ENCODE results near the gene PBX4. TPM values are rescaled to one million over a fixed set of nuclear protein-coding genes. Genes with fewer than 3 reads are reported as not detected.

Gene PBX4
- polyA plus RNA-seq, 1 donor: 1.8 TPM

DNA sequence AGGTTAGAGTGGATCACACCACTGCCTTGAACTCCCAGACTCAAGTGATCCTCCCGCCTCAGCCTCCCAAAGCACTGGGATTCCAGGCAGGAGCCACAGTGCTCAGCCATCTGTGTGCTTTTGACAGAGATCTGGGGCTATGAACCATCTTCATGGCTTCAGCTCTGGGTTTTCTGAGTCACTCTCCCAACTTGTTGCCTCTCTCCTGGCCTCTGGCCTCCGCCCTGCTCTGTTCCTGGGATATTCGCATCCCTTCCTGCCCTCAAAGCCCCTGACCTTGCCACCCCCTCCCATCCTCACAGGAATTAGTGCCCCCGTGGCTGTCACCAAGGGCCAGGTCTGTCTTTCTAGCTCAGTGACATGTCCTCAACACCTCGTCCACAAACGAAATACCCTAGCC lies 30.7 kb upstream of the PBX4 start:
- DNase-seq (ENCODE audit: low read depth): no peak

DNA sequence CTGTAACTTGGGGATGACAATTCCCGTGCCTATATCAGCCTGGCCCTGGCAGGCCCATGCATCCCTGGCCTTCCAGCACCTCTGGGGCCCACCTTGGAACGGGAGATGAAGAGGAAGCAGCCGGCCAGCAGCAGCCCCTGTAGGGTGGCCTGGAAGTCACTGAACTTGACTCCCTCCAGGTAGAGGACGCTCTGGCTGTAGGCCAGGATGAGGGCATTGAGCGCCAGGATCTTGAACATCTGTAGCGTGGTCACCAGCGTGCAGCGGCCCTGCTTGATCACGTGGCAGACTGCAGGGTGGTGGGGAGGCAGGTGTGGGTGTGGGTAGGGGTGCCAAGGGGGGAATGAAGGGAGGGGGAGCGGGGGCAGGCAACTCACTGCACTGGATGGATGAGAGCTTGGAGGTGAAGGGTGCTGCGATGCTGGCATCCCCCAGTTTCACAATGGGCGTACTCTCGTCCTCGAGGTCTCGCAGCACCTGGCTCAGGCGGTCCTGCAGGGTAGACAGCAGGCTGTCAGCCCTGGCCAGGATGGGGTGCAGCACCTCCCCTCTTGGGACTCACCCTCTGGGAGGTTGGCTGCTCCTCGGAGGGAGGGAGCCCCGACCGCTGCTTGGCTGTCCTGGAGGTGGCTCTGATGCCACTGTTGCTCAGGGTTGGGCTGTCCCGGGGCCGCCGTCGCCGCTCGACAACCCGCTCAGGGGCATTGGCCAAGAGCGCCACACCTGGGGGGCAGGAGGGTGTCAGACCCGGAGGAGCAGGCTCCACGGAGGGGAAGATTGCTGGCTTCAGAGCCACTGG lies 28.7 kb upstream of the PBX4 start:
- DNase-seq (ENCODE audit: low read depth): no peak

DNA sequence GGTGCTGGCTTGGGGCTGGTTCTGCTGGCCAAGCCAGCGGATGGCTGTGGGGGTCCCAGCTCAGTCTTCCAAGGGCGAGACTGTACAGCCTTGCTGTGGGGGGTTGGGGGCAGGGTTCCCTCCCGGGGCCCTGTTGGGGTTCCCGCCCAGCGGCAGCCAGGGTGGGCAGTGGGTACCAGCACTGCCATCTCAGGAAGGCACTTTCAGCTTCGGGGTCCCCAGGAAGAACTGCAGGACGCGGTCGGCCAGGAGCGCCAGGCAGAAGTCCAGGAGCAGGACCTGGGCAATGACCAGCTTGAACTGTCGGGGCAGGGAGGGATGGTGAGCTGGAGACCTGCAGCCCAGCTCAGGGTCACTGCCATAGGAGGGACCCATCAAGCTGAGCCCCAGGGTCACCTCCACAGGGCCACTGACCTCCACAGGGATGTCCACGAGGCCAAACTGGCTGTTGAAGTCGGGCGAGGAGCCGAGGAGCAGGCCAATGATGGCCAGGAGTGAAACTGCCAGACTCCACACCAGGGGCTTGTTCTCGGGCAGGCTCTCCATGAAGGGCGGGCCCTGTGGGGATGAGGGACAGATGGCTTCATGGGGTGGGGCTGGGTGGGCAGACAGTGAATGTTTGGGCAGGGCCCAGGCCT lies 26.9 kb upstream of the PBX4 start:
- no peak for DNase-seq (ENCODE audit: low read depth)

DNA sequence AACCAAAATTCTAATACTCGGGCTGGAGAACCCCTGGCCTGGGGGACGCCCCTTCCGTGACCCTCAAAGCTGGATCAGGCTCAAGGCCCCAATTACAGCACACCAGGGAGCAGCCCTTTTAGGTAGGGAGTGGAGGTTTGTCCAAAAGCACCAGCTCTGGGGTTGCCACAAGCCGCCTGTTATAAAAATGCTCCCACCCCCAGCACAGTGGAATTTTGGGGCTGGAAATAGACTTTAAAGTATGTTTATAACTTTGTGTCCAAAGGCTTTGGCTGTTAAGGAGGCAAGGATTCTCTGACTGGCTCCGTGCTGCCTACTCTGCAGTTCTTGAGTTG lies 25.5 kb upstream of the PBX4 start:
- DNase-seq (ENCODE audit: low read depth): no peak

DNA sequence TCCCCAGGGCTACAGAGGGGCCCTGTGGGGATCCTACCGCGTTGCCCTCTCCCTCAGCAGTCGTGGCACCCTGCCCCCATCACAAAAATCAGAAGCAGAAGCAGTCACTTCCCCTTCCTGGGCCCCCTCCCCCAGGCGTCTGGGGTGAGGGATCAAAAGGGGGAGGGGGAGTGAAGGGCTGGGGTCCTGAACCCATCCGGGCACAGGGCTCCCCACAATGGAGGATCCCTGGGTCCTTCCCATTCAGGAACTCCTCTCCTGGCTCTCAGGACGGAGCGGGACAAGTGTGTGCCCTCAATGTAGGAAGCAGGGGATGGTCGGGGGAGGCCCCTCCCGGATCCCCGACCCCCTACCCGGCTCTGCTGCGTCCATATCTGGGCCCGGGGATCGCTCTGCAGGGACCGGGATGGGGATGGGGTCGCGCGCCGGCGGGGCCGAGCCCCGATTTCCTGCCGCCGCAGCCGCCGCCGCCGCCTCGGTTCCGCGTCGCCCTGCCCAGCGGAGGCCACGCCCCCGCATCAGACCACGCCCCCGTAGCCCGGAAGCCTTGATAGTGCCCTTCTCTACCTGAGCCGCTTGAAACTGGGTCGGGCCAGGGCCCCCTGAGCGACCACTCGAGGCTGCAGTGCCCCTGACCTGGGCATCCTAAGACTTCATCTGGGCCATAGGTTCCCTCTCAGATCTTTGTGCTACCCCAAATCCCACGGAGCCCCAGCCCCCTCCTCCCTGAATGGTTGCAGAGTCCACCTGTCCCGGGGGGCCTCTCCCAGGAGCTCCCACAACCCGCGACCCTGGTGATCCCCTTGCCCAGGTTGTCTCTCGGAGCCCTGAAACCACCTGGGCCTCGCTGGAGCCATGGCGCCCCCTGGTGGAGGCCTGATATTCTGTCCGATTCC lies 24.9 kb upstream of the PBX4 start, which contains the start of gene GMIP:
Gene GMIP (minus strand): TSS at position 500 of the 896 bp plus-strand sequence. CDS start 128 bp downstream, at position 372.
- DNase-seq (ENCODE audit: low read depth): no peak

DNA sequence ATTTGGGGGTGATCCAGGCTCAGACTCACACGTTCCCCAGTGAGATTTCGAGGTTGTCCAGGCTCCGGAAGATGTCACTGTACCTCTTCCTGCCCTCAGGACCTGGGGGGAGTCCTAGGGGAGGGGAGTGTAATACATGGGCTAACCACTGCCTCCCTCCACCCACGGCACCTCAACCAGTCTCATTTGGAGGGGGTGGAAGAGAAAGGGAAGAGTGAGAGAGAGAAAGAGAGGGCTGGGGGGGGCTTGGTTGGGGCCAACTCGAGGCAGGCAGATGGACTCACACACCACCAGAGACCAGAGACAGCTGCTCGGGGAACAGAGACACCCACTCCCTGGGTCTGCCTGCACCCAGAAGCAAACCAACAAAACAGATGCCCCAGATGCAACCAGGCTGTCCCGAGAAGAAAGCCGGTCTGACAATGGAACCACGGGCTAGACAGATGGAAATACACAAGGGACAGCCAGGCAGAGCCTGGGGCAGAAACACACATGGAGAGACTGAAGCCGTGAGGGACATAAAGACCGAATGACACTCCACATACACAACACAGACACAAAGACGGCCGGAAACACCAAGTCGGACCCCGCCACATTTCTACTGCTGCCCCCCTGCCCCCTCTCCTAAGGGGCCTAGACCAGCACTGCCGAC lies 24.1 kb upstream of the PBX4 start:
- DNase-seq (ENCODE audit: low read depth): no peak

DNA sequence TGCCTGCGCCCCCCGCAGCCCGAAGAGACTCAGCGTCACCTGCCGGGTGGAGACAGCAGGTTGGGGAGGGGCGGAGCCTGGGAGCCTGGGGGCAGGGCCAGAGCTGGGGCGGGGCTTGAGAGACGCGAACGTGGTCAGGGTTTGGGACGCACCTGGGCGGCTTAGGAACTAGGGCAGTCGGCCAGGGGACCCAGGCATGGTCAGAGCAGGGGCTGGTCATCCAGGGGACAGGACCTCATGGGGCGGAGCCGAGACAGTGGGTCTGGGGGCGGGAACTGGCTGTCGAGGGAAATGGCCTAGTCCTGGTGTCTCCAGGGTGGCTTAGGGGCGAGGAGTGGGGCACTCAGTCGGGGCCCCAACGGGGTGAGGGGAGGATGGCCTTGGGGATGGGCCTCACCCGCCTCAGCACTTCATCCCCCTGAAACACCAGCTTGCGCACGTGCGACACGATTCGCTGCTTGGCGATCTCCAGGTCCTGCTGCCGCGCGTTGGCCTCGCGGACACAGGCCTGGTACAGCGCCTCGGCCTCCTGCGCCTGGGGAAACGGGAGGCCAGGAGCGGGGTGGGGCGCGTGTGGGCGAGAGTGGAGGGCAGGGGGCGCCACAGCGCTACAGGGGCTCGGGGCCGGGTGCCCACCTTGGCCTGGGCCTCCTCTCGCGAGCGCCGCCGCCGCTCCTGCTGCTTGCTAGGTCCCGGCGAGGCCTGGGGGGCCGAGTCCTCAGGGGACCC lies 19.2 kb upstream of the PBX4 start:
- DNase-seq (ENCODE audit: low read depth): no peak

DNA sequence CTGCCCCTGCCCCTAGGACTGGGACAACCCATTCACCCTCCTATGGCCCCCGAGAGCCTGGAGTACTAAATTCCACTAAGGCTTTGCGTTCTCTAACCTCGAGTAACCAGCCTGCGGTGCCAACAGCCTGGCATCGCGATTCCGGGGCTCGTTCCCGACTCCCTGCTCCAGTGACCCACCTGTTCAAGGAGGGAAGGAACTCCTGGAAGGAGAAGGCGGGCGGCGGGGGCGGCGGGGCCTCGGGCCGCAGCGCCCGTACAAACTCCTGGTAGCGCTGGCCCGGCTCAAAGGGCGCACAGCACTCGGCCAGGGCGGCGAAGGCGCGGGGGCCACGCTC lies 18.7 kb upstream of the PBX4 start:
- DNase-seq (ENCODE audit: low read depth): no peak

DNA sequence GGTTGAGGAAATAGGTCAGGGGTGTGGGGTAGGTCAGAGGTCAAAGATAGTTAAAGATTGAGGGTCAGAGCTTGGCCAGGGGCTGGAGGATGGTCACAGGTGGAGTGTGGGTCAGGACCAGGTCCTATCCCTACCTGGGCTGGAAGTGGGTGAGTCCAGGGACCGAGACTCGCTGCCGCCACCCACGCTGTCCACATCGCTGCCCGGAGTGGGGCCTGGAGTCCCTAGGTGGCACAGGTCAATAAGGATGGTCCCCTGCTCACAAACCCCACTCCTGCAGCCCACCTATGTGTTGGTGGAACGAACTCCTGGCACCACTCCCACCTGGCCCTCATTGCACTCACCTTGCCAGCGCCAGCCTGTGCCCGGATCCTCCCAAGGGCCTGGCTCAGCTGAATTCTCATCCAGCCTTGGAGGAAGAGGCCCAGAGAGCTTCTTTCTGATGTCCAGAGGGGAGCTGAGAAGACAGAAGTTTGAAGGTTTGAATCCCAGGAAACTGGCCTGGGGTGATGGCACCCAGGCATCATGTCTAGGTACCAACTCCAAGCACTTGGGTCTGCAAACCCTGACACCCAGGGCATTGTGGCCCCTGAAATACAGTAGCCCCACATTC lies 18.2 kb upstream of the PBX4 start:
- no peak for DNase-seq (ENCODE audit: low read depth)

DNA sequence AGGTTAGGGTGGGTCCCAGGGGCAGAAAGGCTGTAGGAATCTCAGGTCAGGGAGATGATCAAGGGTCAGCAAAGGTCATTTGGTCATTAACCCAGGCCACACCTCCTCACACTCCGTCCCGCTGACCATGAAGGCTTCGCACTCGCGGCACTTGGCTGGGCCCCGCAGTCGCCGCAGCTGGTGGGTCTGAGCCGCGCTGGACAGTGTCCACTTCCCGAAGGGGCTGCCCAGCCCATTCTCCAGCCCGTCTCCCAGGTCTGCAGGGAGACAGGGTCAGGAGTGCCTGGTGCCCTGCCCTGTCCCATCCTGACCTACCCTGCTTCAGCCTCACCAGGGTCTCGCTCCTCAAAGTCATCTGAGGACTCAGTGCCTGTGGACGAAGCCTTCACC lies 16.8 kb upstream of the PBX4 start:
- DNase-seq (ENCODE audit: low read depth): no peak

DNA sequence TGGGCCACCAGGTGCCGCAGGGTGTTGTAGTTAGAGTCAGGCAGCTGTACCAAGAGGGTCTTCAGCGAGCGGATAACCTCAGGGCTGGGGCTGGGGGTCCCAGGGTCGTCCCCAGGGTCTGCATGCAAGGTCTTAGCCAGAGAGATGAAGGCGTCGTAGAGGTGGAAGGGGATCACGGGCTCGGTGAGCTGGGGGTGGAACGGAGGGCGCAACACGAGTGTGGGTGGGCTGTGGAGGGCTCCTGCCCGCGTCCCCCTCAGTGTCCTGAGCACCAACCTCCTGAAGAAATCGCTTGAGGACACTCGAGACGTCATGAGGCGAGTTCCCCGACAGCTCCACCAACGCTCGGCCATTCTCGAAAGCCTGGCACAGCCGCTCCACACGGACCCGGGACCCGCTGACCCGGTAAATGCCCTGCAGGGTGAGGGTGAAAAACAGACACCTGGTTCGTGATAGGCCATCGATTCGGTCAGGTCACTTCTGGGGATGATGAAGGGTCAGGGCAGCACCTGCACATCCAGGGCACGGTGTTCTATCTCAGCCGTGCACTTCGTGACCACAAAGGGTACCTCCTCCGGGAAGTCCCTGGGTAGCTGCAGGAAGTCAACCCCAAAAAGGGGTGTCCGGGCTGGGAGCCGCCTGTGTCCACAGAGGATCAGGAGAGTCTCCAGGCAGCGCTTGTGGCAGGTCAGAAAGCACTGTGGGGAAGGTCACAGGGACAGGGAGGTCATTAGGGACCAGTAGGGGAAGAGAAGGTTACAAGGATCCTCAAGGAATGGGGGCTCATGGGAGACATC lies 16.2 kb upstream of the PBX4 start:
- no peak for DNase-seq (ENCODE audit: low read depth)

DNA sequence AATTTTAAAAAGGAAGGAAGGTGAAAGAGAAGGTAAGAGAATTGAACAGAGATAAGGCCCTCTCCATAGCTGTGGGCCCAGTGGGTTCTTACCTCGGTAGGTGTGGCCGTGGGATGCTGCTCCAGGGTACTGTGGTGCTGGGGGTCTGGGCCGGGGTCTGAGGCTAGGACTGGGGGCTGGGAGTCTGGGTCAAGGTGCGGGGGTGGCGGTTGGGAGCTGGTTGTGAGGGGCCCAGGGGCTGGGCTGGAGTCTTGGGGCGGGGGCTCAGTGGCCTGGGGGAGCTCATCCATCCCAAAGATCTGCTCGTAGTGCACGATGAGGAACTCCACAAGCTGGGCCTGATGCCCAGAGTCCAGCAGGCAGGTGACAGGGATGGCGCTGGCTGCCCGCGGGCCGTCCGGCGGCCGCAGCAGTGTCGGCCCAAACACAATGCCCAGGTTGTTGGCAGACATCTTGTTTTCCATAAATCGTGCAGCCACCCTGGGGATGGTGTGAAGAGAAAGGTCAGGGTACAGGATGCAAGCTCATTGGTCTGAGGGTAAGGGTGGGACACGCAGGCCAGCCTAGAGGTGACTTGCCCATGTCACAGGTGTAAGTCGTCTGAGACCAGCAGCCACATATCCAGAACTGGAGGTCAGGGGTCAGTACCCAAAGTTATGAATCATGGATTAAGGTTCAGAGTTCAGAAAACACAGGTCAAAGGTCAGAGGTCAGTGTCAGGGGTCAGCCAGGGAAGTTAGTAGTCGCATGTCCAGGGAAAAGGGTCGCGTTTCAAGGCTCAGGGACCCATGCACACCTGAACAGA lies 15.4 kb upstream of the PBX4 start:
- DNase-seq (ENCODE audit: low read depth): no peak

DNA sequence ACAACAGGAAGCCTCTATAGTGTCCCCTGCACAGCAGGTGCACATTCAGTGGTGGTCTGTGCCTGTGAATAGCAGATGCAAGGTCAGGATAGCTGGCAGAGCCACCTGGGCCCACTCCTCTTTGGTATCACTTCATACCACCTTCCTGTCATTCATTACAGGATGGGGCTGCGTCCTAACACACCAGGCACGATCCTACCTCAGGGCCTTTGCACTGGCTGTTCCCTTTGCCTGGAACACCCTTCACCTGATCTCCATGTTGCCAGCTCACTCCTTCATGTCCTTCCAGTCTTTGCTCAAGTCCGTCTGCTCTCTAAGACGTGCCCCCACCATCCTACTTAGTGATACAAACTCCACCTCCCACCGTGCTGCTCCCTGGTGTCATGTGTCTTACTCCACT lies 14.2 kb upstream of the PBX4 start:
- DNase-seq (ENCODE audit: low read depth): no peak

DNA sequence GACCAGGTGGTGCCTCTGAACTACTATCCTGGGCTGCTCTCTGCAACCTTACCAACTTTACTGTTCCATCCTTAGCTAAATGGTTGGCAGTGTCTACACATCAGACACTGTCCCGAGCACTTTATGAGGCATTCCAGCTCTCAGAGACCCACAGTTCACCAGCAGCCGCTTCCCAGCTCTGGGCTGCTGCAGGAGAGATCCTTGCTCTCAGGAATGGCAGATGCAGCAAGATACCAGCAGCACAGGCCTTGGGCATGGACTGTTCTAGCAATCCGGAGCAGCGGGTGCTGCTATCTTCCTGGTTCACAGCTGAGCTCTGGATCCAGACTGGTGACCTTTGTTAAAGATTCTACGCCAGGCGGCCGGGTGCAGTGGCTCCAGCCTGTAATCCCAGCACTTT lies 12.9 kb upstream of the PBX4 start:
- no peak for DNase-seq (ENCODE audit: low read depth)

DNA sequence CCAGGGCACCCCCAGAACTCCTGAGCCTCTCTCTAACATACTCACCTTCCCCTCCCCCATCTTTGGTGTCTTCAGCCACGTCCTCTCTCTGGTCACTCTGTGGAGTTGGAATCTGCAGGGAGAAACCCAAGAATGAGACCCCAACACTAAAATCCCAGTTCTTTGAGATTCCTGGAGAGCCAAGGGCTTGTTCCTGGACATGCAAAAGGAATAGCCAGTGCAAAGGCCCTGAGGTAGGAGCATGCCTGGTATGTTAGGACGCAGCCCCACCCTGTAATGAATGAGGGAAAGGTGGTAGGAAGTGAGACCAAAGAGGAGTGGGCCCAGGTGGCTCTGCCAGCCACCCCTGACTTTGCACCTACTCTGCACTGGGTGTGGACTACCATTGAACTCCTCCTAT lies 11.9 kb upstream of the PBX4 start:
- no peak for DNase-seq (ENCODE audit: low read depth)

DNA sequence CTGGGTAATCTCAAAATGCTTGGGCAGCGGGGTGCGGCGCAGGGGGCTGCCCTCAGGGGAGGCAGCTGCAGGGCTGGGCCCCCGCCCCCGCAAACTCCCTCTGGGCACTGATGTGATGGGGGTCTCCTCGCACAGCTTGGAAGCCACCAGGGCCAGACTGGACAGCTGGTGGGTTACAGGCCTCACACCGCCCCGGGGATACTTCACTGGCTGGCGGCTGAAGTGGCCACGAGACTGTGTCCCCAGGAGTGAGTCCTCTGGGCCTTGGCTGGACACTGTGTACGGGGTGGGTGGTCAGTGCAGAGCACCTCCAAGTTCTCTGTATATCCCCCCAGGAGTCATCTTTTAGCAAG lies 11.6 kb upstream of the PBX4 start:
- DNase-seq (ENCODE audit: low read depth): no peak

DNA sequence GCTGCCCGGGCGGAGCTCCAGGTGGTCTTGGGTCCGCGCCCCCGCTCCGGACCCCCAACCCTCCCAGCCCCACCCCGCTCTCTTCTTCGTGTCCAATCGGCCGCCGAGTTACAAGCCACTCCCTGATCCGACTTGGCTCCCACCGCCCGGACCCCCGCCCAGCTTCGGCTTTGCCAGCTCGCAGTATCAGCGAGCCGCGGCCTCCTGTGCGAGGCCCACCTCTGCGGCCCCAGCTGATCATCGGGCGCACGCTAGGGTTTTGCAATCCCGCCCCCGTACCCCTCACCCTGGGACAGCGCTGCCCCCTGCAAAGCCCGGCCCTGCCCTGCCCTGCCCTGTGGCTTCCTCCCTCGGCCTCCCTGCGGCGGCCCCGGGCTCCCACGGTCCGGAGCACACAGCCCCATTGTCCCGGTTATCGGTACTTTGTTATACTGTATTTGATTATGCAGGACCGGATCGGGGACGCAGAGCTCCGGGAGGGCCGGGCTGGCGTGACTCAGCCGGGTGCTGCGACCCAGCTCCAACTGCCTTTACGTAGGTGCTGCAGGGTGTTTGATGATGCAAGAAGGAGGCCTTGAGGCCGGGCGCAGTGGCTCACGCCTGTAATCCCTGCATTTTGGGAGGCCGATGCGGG lies 10.1 kb upstream of the PBX4 start:
- no peak for DNase-seq (ENCODE audit: low read depth)

DNA sequence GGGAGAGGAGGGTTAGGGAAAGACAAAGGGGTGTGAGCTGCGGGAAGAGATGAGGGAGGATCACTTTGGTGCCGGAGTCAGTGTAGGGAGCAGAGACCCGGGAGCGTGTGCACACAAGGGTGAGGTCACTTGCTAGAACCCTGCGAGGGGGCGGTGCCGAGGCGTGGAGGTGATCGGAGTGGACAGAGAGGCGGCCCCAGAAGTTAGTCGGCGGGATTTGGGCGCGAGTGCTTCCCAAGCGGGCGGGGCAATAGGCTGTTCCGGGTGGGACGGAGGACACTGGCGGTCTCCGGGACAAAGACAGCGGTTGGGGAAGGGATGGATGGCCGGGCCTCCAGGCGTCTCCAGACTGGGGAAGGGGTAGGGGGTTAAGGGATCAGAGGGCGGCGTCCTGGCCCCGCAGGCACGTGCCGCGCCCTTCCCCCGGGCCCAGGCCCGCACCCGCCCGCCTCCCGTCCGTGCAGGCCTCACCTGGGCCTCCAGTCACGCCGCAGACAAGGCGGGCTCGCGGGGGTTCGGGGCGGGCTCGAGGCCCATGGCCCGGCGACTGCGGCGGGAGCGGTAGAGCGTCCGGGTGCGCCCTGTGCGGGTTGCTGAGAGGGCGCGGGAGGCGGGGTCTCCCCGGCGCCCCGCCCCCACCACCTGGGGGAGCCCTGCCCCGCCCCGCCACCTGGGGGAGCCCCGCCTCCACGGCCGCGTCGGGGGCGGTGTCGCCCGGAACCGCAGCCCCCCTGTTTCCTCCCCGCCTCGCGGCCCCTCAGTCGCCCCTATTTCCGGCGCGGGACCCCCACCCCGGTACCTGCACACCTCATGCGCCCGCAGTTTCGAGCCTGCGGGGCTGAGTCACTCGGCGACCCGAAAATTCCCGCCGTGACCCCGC lies 9.4 kb upstream of the PBX4 start, which contains the start of gene LPAR2:
Gene LPAR2 (minus strand): TSS at position 600 of the 880 bp plus-strand sequence. CDS start 945 bp downstream, outside the sequence.
- DNase-seq (ENCODE audit: low read depth): no peak

Measured in forelimb muscle (tissue), 1 donor.